GM18505 (cell line): ENCODE measurements around the gene SMIM1.
A peak's percentile ranks its signal among the peaks of the same experiment; 100 is the strongest.

Experiments used
- ATAC-seq: cut with Tn5 transposase; IDR thresholded peaks from one replicate; pipeline ENCODE4 v1.9.1; 2021; ENCODE audit not compliant: unreplicated experiment
- POLR2A ChIP-seq: IDR thresholded peaks from 4 replicates; pipeline ENCODE4 v1.6.1; 2011; ENCODE audit warnings: borderline replicate concordance; ENCODE audit not compliant: insufficient read depth, insufficient read length; ENCODE audit errors: extremely low read depth

The SMIM1 gene

DNA sequence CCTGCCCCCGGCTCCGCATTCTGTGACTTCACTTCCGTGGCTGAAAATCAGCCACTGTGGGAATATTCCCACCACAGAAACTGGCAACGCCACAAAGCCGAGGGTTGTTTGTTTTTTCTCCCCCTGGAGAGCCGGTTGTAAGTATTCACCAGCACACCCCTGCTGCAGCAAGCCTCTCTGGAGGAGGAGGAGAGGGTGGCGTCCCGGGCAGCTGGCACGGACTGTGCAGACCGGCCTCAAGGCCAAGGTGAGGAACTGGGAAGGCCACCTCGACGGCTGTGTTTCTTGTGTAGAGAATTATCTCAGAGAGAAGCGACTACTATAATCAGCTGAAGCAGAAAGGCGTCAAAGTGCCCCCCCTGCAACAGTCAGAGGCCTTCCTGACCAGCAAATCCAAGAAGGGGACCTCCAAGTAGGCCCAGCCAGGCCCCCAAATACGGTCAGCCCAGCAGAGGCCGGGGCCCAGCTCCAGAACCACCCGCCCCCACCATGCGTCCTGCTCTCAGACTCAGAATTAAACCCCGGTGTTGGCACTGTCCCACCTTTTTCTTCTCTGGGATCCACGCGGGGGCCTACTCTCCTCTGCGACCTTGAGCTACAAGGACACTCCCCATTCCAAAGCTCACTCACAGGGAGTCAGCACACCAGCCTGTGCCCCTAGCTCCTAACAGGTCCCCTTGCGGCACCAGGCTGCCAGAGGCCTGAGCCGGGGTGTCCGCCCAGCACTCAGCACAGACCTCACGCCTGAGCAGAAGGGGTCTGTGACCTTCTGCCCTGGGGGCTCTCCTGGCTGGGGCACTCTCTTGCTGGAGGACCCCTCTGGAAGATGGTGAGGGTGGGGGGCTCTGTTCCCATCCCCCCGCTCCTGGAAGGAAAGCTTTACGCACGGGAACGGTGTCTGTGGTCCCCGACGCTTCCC lies 1.2 kb upstream of the SMIM1 start:
- no peak for TF ChIP-seq POLR2A
- ATAC-seq = no peak

DNA sequence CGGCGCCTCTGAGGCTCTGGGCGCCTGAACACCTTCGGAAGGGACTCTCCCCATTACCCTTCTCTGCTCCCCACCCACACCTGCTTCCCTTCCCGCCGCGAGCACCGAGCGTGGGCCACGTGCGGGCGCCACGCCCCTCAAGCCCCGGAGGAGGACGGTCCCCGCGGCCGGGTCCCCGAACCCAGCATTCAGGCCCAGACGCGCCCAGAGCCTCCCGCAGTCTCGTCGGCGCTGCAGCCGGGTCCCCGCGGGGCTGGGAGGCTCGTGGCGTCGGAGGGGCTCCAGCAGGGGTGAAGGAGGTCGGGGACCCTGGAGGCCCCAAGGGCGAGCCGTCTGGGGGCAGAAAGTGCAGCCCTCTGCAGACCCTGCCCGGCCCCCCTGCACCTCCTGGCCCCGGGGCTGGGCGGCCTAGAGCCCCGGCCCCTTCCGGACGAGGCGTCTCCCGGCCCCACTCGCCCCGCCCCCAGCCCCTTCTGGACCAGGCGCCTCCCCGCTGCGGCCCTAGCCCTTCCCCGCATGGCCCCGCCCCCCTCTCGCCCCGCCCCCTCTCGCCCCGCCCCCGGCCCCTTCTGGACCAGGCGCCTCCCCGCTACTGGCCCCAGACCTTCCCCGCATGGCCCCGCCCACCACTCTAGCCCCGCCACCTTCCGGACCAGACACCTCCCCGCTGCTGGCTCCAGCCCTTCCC lies 378 bp upstream of the SMIM1 start:
- peak; percentile 59 for ATAC-seq
- TF ChIP-seq POLR2A = peak; percentile 43

DNA sequence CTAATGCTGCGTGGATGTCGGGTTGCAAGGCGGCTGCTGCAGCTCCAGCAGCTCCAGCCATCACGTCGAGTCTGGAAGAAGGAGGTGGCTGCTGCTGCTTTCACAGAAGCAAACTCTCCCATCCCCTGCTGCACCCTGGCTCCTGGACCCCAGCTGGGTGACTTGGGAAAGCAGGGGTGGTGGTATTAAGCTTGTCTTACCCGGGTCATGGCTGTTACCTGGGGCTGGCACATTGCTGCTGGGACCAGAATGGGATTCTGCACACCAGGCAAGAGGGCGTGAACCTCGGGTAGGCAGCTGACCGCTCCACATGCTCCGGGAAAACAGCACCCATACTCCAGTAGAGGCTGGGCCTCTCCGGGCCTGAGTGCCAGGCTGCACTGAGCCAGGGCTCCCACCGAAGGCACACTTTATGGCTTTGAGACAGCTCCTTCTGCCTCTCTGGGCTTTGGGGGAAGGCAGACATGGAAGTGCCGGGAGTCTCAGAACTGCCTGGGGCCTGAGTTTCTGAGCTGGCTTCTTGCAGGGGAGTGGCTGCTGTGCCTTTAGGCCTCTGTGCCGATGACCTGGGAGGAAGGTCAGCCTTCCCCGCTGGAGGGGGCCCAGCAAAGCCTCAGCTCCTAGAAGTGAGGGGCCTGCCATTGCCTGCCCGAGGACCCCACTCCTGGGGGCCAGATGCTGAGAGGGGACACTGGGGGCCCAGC lies 1.2 kb downstream of the SMIM1 start:
- ATAC-seq = no peak

DNA sequence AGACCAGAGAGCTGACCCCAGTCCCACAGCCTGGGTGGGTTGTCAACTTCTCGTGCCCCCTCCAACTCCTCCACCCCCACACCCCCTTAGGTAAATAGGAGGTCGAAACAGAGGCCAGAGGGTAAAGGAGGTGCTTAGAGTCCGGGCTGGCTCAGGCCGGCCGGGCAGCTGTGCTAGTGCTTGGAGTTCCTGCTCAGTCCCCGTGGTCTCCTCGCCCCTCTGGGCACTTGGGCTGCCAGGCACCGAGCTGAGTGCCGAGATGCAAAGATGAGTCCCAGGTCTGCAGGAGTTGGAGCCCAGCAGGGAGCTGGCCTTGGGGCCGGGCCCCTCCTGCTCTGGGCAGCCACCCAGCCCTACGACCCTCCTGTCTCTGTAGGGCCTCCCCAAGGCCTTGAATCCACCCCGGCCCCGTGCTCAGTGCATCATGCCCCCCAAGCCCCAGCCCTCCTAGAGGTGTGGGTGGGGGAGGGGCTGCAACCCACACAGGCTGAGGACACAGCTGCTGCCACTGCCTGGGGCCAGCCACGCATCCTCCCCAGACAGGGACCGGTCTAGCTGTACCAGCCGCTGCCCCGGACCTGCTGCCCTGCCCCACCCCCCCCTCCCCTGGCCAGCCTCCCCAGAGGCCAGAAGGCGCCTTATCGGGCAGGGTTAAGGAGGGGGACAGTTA lies 1.9 kb downstream of the SMIM1 start:
- no peak for TF ChIP-seq POLR2A

More for the DNA sequence above, 1.2 kb downstream of the SMIM1 start:
- TF ChIP-seq POLR2A = no peak

DNA sequence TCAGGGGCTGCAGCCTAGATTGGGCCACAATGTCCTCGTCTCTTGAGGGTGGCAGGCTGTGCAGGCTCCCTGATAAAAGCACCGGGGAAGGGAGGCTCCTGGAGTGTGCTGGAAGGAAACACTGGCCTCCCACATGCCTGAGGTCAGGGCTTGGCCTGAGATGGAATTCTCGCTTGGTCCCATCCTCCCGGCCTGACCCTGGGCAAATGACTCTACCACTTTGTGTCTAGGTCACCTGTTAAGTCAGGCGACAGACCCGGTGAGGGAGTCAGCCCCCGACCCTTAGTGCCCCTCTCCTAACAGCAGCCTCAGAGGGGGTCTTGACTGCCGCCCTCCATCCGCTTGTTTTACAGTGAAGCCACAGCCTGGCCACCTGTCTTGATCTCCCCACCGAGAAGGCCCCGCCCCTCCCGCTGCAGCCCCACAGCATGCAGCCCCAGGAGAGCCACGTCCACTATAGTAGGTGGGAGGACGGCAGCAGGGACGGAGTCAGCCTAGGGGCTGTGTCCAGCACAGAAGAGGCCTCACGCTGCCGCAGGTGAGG lies 2.5 kb downstream of the SMIM1 start:
- no peak for TF ChIP-seq POLR2A
- no peak for ATAC-seq

More for the DNA sequence above, 1.9 kb downstream of the SMIM1 start:
- no peak for ATAC-seq

DNA sequence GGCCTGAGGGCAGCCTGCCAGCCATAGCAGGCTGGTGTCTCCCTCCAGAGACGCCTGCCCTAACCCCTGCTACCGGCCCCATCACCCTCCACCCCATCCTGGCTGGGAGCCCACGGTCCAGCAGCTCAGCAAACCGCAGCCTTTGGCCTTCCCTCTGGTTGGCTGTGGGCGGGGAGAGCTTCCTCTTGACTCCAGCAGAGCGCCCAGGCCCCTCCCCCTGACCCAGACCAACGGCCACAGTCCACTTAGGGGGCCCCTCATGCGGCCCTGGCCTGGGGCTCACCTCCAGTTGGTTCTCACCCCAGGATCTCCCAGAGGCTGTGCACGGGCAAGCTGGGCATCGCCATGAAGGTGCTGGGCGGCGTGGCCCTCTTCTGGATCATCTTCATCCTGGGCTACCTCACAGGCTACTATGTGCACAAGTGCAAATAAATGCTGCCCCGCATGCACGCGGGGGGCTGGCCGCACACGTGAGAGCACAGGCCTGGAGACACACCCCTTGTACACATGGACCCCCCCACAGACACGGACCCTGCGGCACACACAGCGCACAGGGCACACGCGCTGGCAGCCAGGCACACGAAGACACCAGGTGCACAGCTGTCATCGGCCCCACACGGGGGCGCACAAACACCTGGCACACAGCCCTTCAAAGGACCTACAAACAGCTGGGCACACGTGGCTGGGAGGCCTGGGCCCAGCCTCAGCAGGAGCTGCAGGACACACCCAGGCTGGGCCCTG lies 3.1 kb downstream of the SMIM1 start:
- no peak for TF ChIP-seq POLR2A
- no peak for ATAC-seq

DNA sequence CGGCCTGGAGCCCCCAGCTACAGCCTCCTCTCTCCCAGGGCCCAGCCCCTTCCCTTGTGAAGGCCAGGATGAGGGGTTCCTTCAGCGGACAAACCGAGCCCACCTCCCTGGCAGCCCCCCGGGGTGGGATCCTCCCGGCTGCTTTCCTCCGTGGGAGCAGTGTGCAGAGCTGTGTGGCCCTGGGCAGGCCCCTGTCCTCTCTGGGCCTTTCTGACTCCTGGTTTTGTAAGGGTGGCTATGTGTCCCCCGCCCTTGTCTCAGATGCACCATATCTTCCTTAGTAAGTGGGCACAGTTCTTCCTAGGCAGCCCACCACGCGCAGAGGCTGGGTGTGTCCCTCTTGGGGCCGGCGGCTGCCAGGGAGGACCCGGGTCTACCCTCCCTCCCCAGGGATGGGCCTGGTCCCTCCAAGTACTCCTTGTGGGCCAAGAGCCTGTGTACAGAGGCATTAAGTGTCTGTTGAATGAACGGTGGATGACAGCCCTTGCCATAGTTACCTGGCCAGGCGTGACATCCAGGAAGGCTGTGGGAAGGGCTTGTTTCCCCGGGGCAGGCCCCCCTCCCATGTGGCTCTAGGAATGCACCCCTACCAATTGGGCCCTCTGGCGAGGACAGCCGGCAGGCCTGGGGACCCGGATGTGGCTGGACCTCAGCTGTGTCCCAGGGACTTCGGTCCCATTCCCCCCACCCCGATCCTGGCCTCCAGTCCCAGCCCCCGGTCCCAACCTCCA lies 3.8 kb downstream of the SMIM1 start:
- no peak for ATAC-seq

DNA sequence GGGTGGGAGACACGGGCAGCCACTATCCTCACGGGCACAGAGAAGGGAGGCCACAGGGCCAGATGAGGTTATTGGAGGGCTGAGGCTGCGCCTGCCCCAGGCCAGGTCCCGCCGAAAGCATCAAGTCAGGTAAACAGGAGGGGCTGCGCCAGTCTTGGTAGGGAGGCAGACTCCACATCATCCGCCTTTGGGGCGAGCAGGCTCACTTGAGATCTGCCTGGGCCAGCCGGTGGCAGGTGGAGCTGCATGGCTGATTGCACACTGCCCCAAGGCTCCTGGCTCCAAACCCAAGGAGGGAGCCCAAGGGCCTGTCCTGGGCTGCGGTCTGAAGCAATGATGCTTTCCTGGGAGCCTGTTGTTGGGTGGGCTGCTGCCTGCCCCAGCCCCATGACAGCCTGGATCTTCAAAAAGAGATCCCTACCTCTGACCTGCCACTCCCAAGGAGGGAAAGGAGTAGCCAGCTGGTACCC lies 4.6 kb downstream of the SMIM1 start:
- no peak for TF ChIP-seq POLR2A
- no peak for ATAC-seq

More for the DNA sequence above, 3.8 kb downstream of the SMIM1 start:
- TF ChIP-seq POLR2A = no peak

DNA sequence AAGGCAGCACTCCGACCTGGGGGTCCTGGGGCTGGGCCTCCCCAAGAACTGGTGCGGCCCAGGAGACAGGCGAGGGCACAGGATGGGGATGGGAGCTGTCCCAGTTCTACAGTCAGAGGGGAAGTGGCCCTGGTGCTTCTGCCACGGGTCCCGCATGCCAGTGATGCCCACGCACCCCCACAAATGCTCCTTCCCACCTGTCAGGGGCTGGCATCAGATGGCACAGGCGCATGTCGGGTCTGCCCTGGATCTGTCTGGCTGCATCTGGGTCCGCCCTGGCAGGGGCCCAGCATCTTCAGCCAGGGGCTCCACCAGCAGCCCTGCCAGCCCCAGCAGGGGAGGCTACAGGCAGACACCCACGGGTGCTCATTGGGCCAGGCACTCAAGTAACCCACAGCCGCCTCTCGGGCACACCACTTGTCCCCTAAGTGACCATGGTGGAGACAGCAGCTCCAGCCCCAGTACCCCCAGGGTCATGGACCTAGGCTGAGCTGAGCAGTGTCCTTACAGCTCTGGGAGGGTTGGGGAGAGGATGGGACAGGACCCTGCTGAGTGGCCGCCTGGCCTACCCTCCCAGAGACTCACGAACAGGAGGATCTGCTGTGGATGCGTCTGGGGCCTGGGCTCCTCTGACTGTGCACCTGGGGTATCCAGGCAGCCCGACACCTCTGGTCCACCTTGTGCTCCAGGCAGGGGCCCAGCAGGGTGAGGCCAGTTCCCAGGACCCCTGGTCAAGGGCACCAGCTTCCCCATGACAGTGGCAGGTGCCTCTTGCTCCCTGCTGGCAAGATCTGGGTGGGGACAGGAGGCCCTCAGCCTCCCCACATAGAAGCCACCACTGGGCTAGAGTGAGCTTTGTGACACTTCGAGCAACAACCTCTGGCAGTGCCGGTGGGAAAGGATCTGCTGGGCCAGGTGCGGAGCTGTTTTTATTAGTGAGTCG lies 5.4 kb downstream of the SMIM1 start:
- ATAC-seq = no peak
- TF ChIP-seq POLR2A = no peak

DNA sequence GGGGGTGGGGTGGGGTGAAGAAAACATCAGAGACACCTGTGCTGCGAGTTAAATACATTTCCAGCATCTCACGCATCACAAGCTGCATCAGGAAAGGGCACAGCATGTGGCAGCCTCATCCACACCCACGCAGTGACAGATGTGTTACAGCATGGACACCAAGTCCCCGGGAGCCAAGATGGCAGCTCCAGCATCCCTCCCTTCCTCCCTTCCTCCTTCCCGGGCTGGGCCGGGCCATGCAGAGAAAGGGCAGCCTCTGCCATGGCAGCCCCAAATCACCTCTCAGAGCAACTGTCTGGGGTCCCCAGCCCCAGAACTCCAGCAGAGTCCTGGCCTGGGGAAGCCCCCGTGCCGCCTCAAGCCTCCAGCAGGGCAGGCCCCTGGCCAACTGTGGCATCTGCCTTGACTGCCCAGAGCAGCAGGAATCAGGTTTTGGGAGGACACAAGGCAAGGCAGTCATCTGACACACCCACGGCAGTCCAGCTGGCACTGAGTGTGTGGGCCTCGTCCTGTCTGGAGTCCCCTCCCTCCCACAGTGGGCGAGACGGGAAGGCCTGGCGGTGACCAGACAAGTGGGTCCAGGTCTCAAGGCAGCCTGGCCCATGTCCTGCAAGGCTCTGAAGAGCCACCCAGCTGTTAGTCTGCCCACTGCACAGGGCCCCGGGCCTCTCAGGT lies 6.2 kb downstream of the SMIM1 start:
- TF ChIP-seq POLR2A = no peak
- ATAC-seq = no peak

DNA sequence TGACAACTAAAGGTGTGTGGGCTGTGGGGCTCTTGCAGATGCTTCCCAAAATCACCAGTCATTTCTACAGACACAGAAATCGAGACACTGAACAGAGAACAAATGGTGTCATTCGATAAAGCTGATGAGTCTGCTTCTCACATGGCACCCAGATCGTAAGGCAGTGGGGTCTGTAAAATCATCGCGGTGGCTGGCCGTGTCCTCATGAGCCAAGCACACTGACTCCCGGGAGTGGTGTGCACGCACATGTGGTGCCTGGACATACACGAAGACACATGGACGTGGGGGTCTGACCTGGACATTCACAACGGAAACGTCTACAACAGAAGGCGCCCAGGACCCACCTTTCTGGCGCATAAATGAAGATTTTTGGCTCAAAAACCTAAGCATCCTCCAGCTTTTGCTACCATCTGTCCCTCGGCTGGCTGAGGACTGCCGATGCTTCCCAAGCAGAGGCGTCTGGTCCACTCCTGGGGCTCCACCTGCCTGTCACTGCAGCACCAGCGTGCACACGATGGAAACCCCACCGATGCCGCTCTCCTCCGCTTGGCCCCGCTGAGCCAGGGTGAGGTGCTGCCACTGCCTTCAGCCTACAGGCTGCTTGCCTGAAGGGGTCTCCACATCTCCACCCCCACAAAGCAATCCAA lies 6.8 kb downstream of the SMIM1 start:
- TF ChIP-seq POLR2A = no peak
- ATAC-seq = no peak
